ENCODE results near the gene BLVRA.

- no peak for TF ChIP-seq EZH2 (IDR thresholded peaks at IDR 0.05; ENCODE audit: borderline replicate concordance, insufficient read depth, low read depth, low read length, poor library complexity, severe bottlenecking)
- TF ChIP-seq CTCF (IDR thresholded peaks at IDR 0.05), result no peak
Measured at GRCh38 chr7:43753271-43753810, 5.1 kb upstream of the BLVRA start.

All from B cell (primary cell).